Left ventricle myocardium inferior (tissue), 1 donor: ENCODE measurements around the gene NR1H3. TPM values are rescaled to one million over a fixed set of nuclear protein-coding genes. Genes with fewer than 3 reads are reported as not detected.
A peak's percentile ranks its signal among the peaks of the same experiment; 100 is the strongest.
"Not testable (repeated sequence)": the region's sequence is repeated elsewhere in the genome, so short reads cannot be mapped to it uniquely, and the experiment has no call there.

Experiments used
- DNase-seq: peaks from one replicate; pipeline ENCODE4 v3.0.0-alpha.2; 2020
- H3K27ac ChIP-seq: fragments of 200-600 bp; replicated peaks from 2 replicates; pipeline ENCODE4 v1.8.0; 2021
- H3K27me3 ChIP-seq: fragments of 200-600 bp; 2 replicates; pipeline ENCODE4 v1.8.0; 2021; ENCODE audit warnings: low read depth
- H3K36me3 ChIP-seq: fragments of 200-600 bp; 2 replicates; pipeline ENCODE4 v1.8.0; 2021
- H3K4me1 ChIP-seq: fragments of 200-600 bp; 2 replicates; pipeline ENCODE4 v1.8.0; 2021
- H3K4me3 ChIP-seq: fragments of 200-600 bp; 2 replicates; pipeline ENCODE4 v1.8.0; 2021; ENCODE audit warnings: mild to moderate bottlenecking, moderate library complexity
- H3K9me3 ChIP-seq: fragments of 200-600 bp; replicated peaks from 2 replicates; pipeline ENCODE4 v1.8.0; 2021
- CTCF ChIP-seq: fragments of 200-600 bp; IDR thresholded peaks from 2 replicates; pipeline ENCODE4 v1.8.0; 2021; ENCODE audit warnings: antibody characterized with exemption, mild to moderate bottlenecking, borderline replicate concordance
- intact Hi-C: fragments of 100-400 bp; cut with micrococcal nuclease; formaldehyde crosslinking; loops from one replicate; pipeline ENCODE4 v1.11.0; 2022
- total RNA-seq: library from RNA; stranded (reverse); fragmentation: NEBNext Ultra II Directional; extraction: Animal tissue kit (Norgen Biotek cat#: 25700); gene quantifications from one replicate; pipeline ENCODE4 v1.2.1, GENCODE V29; 2021
- donor health status: DM: no; HTN: yes; CAD: no; lungs with severe emphysema.

NR1H3 gene
- total RNA-seq, 1 donor from 2014 or later: 11.7 TPM

- no peak for DNase-seq
- Histone ChIP-seq H3K4me3 (no peak overlapping the region), H3K9me3 (peaks cover 5% of the 10 kb centered on the region), H3K4me1 (peaks cover 34% of the 10 kb centered on the region), H3K27ac (peak overlapping the region; percentile 90), H3K36me3 (peaks cover 91% of the 10 kb centered on the region), H3K27me3 (no peaks in the 10 kb centered on the region)
- intact Hi-C loops: no loop called here
- TF ChIP-seq CTCF: no peak
Measured at GRCh38 chr11:47308050-47308823, 50.4 kb downstream of the NR1H3 start.

- intact Hi-C loops: no loop called here
- Histone ChIP-seq H3K36me3 (peaks cover 100% of the 10 kb centered on the region), H3K27me3 (no peaks in the 10 kb centered on the region), H3K27ac (no peak overlapping the region), H3K9me3 (no peaks in the 10 kb centered on the region), H3K4me3 (no peak overlapping the region), H3K4me1 (peaks cover 3% of the 10 kb centered on the region)
- no peak for TF ChIP-seq CTCF
- DNase-seq: no peak
Measured at GRCh38 chr11:47314992-47315391, 57.2 kb downstream of the NR1H3 start.

GRCh38 chr11:47316501-47316900 is 58.7 kb downstream of the NR1H3 start:
- H3K4me3 ChIP-seq, H3K9me3 ChIP-seq, DNase-seq, intact Hi-C loops, H3K4me1 ChIP-seq, H3K27ac ChIP-seq, H3K27me3 ChIP-seq: not testable (repeated sequence)
- peaks cover 93% of the 10 kb centered on the region for H3K36me3 ChIP-seq

GRCh38 chr11:47317064-47317828 is 59.5 kb downstream of the NR1H3 start:
- Histone ChIP-seq H3K4me3 (no peak overlapping the region), H3K27ac (no peak overlapping the region), H3K27me3 (no peaks in the 10 kb centered on the region), H3K36me3 (peaks cover 85% of the 10 kb centered on the region), H3K9me3 (no peaks in the 10 kb centered on the region), H3K4me1 (peaks cover 3% of the 10 kb centered on the region)
- intact Hi-C loops: no loop called here
- no peak for DNase-seq
- no peak for TF ChIP-seq CTCF

- Histone ChIP-seq H3K36me3 (peaks cover 76% of the 10 kb centered on the region), H3K9me3 (no peaks in the 10 kb centered on the region)
- intact Hi-C loops: no loop called here
Measured at GRCh38 chr11:47318166-47318565, 60.4 kb downstream of the NR1H3 start.

More at GRCh38 chr11:47318166-47318565, 60.4 kb downstream of the NR1H3 start:
- Histone ChIP-seq H3K4me1 (peaks cover 3% of the 10 kb centered on the region), H3K4me3 (no peak overlapping the region), H3K27ac (no peak overlapping the region), H3K27me3 (no peaks in the 10 kb centered on the region)
- TF ChIP-seq CTCF: no peak
- DNase-seq: no peak

Other genes starting within 250 kb of the NR1H3 start
- 47.8 TPM for gene ARFGAP2, start 81.1 kb upstream of the NR1H3 start, total RNA-seq
- 198 TPM for gene PACSIN3, start 71.6 kb upstream of the NR1H3 start, total RNA-seq
- 8.7 TPM for gene DDB2, start 43.0 kb upstream of the NR1H3 start, total RNA-seq
- 17.7 TPM for gene ACP2, start 9.2 kb upstream of the NR1H3 start, total RNA-seq
- 40.9 TPM for gene MADD, start 12.1 kb downstream of the NR1H3 start, total RNA-seq
- gene MYBPC3, start 94.7 kb downstream of the NR1H3 start, total RNA-seq: 2,538 TPM
- gene SPI1, start 120.6 kb downstream of the NR1H3 start, total RNA-seq: 8.3 TPM
- gene SLC39A13, start 150.6 kb downstream of the NR1H3 start, total RNA-seq: 36.5 TPM
- gene PSMC3, start 168.4 kb downstream of the NR1H3 start, total RNA-seq: 146 TPM
- gene RAPSN, start 191.1 kb downstream of the NR1H3 start, total RNA-seq: 2.2 TPM